Uterus (tissue), 4 donors: ENCODE results near the gene ERMN. TPM values are rescaled to one million over a fixed set of nuclear protein-coding genes. Genes with fewer than 3 reads are reported as not detected.

ENCODE experiments used
- DNase-seq, 2 donors: peaks; one replicate each; pipeline ENCODE4 v3.0.0-alpha.2; 2019 to 2020
- H3K27ac ChIP-seq, 2 donors: fragments of 200-600 bp; sonication (generic); 1 replicate in 1 of 2; 2 replicates in 1 of 2; pipeline ENCODE4 v1.5.1; 2016 to 2018
- H3K27me3 ChIP-seq, 2 donors: fragments of 200-600 bp; sonication (generic); one replicate each; pipeline ENCODE4 v1.5.1; 2018 to 2019; ENCODE audit warnings: control low read depth in 1 of 2
- H3K36me3 ChIP-seq, 2 donors: fragments of 200-600 bp; sonication (generic); one replicate each; pipeline ENCODE4 v1.5.1; 2019; ENCODE audit warnings: control low read depth in 1 of 2
- H3K4me1 ChIP-seq, 2 donors: fragments of 200-600 bp; sonication (generic); one replicate each; pipeline ENCODE4 v1.5.1; 2018 to 2019; ENCODE audit warnings: control low read depth in 1 of 2
- H3K4me3 ChIP-seq, 2 donors: fragments of 200-600 bp; sonication (generic); 1 replicate in 1 of 2; 2 replicates in 1 of 2; pipeline ENCODE4 v1.5.1; 2018 to 2019; ENCODE audit warnings: mild to moderate bottlenecking in 1 of 2
- H3K9me3 ChIP-seq, 2 donors: fragments of 200-600 bp; sonication (generic); one replicate each; pipeline ENCODE4 v1.5.1; 2019; ENCODE audit warnings: control low read depth in 1 of 2
- POLR2A ChIP-seq, 2 donors: fragments of 450-650 bp; IDR thresholded peaks; one replicate each; pipeline ENCODE4 v1.6.1; 2016; ENCODE audit warnings: antibody characterized with exemption in 2 of 2, mild to moderate bottlenecking in 1 of 2, moderate library complexity in 1 of 2
- intact Hi-C: fragments of 100-400 bp; cut with DNase I; formaldehyde crosslinking; loops from one replicate; pipeline ENCODE4 v1.15.1; 2023; ENCODE audit warnings: low total_unique reads
- total RNA-seq, 4 donors: library from RNA; depleted of rRNA in 3 of 4; stranded (reverse); fragments of >200 nt in 3 of 4; gene quantifications; one replicate each; pipeline versions ENCODE4 v1.1.0 to v1.2.4, GENCODE V29; 2014 to 2023
- TF ChIP-seq, protein P1 (sequence below), 4 experiments: fragments of 200-600 bp in 2 of 4; fragments of 450-650 bp in 2 of 4; sonication (generic) in 2 of 4; IDR thresholded peaks; one replicate each; pipeline ENCODE4 v1.5.1; 2016 to 2019; ENCODE audit warnings: antibody characterized with exemption in 4 of 4, mild to moderate bottlenecking in 2 of 4, moderate library complexity in 1 of 4
- donor health status: DM: yes; HTN: yes; CAD: no.

ERMN gene
- total RNA-seq, 4 donors from 2014 or later, result 0.12 TPM; not detected in 3

DNA sequence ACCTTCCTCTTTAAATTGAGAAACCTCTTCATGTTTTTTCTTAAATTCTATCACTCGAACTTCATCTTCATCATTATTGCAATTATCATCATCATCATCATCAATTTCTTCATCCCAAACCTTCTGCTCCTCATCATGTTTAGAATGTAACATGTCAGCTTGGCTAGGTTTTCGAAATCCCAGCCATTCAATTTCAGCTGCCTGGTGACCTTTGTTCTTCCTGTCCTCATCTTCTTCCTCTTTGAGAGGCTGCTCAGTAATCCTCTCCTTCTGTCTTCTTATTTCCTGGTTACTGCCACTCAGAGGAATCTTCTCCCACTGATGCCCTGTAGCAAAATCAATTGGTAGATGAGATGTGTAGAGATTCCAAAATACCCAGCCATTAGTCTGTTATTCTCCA lies 4.2 kb downstream of the ERMN start:
- H3K4me1 ChIP-seq, result no peaks in the 10 kb centered on the region
- H3K36me3 ChIP-seq, result no peaks in the 10 kb centered on the region
- no peaks in the 10 kb centered on the region for H3K27me3 ChIP-seq
- H3K27ac ChIP-seq, result no peak overlapping the region
- no peak overlapping the region for H3K4me3 ChIP-seq
- no peak for DNase-seq
- no peaks in the 10 kb centered on the region for H3K9me3 ChIP-seq
- TF ChIP-seq, protein P1, sequence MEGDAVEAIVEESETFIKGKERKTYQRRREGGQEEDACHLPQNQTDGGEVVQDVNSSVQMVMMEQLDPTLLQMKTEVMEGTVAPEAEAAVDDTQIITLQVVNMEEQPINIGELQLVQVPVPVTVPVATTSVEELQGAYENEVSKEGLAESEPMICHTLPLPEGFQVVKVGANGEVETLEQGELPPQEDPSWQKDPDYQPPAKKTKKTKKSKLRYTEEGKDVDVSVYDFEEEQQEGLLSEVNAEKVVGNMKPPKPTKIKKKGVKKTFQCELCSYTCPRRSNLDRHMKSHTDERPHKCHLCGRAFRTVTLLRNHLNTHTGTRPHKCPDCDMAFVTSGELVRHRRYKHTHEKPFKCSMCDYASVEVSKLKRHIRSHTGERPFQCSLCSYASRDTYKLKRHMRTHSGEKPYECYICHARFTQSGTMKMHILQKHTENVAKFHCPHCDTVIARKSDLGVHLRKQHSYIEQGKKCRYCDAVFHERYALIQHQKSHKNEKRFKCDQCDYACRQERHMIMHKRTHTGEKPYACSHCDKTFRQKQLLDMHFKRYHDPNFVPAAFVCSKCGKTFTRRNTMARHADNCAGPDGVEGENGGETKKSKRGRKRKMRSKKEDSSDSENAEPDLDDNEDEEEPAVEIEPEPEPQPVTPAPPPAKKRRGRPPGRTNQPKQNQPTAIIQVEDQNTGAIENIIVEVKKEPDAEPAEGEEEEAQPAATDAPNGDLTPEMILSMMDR (IDR thresholded peaks at IDR 0.05), result no peak
- TF ChIP-seq POLR2A (IDR thresholded peaks at IDR 0.05), result no peak
- intact Hi-C loops, result no loop called here

DNA sequence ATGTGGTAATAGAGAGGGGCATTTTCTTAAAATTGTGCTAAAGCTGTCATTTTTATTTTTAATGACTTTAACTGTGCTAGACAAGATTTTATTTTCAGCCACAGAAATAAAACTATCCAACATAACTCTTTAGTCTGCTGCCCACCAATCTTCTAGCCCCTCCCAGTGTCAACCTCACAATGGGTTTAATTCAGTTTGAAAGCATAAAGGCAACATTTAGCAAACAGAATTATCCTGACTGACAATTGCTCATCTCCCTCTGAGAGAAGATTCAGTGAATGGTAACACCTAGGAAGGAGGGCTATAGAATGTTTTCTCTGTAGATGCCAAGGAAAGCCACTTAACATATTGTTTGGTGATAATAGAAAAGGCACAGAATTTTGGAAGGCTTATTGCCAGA lies 5.2 kb downstream of the ERMN start:
- DNase-seq, result no peak
- H3K36me3 ChIP-seq, result no peaks in the 10 kb centered on the region
- no peaks in the 10 kb centered on the region for H3K27me3 ChIP-seq
- H3K9me3 ChIP-seq, result no peaks in the 10 kb centered on the region
- H3K4me3 ChIP-seq, result no peak overlapping the region
- no peaks in the 10 kb centered on the region for H3K4me1 ChIP-seq
- TF ChIP-seq, protein P1 (IDR thresholded peaks at IDR 0.05), result no peak
- no peak for TF ChIP-seq POLR2A (IDR thresholded peaks at IDR 0.05)
- H3K27ac ChIP-seq, result no peak overlapping the region
- intact Hi-C loops, result no loop called here

DNA sequence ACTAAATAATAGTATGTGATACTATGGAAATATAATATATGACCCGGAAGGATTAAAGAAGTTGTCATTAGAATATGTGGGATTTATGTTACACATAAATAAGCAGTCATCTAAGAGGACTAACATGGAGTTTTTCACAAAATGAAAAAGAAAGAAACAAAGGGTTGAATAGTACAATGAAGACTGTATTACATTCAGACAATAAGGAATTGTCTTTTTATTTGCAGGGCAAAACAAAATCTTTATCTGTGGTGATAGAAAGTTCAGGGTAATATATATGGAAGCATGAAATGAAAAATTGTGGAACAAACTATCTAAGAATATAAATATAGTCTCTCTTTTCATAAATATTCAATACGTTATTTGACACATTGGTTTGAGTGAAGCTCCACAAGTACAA lies 5.8 kb downstream of the ERMN start:
- Histone ChIP-seq H3K36me3 (no peaks in the 10 kb centered on the region), H3K9me3 (no peaks in the 10 kb centered on the region), H3K27ac (no peak overlapping the region), H3K4me3 (no peak overlapping the region), H3K27me3 (no peaks in the 10 kb centered on the region), H3K4me1 (no peaks in the 10 kb centered on the region)
- TF ChIP-seq, protein P1 (IDR thresholded peaks at IDR 0.05), result no peak
- TF ChIP-seq POLR2A (IDR thresholded peaks at IDR 0.05), result no peak
- no peak for DNase-seq
- intact Hi-C loops, result no loop called here

DNA sequence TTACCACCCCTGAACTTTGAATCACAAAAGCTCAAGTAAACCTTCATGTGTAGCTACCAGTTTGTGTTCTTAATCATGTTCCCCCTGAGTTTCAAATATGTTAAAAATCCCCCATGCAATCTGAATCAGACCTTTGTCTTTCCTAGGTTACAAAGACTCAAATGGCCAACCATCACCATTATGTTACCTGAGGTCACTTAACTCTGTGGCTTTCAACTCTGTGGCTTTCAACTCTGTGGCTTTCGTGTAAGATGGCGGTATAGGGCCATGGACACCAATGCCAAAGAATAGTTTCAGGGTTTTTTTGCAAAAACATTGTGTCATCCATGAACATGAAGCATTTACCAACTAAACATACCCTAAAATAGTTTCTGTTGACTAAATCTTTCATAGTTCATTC lies 6.7 kb downstream of the ERMN start:
- TF ChIP-seq, protein P1 (IDR thresholded peaks at IDR 0.05), result no peak
- TF ChIP-seq POLR2A (IDR thresholded peaks at IDR 0.05), result no peak
- Histone ChIP-seq H3K27ac (no peak overlapping the region), H3K36me3 (no peaks in the 10 kb centered on the region), H3K4me3 (no peak overlapping the region), H3K27me3 (no peaks in the 10 kb centered on the region), H3K9me3 (no peaks in the 10 kb centered on the region), H3K4me1 (no peaks in the 10 kb centered on the region)
- intact Hi-C loops, result no loop called here
- DNase-seq, result no peak

DNA sequence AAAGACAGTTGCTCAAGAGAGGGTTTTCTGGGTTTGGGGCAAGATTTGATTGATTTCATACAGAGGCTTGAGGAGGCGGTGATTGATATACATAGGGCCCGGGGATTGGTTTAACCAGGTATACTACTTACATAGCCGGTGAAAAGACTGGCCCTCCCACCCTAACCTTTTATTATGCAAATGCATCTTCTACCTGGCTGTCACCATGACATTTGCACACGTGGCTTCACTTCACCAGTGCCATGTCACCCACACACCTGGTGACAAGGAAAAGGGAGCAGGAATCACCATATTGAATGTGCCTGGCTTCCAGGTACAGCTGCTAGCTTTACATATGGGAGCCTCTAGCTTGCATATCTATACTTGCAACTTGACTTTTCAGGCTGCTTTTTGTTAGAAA lies 9.7 kb downstream of the ERMN start:
- DNase-seq, result no peak
- H3K9me3 ChIP-seq, result no peaks in the 10 kb centered on the region
- no peak for TF ChIP-seq POLR2A (IDR thresholded peaks at IDR 0.05)
- TF ChIP-seq, protein P1 (IDR thresholded peaks at IDR 0.05), result no peak
- no peak overlapping the region for H3K27ac ChIP-seq
- no peaks in the 10 kb centered on the region for H3K36me3 ChIP-seq
- H3K27me3 ChIP-seq, result no peaks in the 10 kb centered on the region
- H3K4me3 ChIP-seq, result no peak overlapping the region
- intact Hi-C loops, result no loop called here
- no peaks in the 10 kb centered on the region for H3K4me1 ChIP-seq
